Measurements from ENCODE around the gene MYOZ3.

MYOZ3 gene

GRCh38 chr5:150661086-150661485, at the start of gene MYOZ3:
Gene MYOZ3 (plus strand): TSS chr5:150661251. CDS start chr5:150662942, 1,691 bp downstream.
- DNase-seq (ENCODE audit: low read depth): no peak

GRCh38 chr5:150612405-150612804, 48.6 kb upstream of the MYOZ3 start:
- DNase-seq (ENCODE audit: low read depth): no peak

GRCh38 chr5:150612905-150613670, 48.0 kb upstream of the MYOZ3 start:
- no peak for DNase-seq (ENCODE audit: low read depth)

GRCh38 chr5:150613991-150614660, 46.9 kb upstream of the MYOZ3 start:
- DNase-seq (ENCODE audit: low read depth): no peak

- no peak for DNase-seq (ENCODE audit: low read depth)
Measured at GRCh38 chr5:150614661-150615060, 46.4 kb upstream of the MYOZ3 start.

- DNase-seq (ENCODE audit: low read depth): peak; percentile 51
Measured at GRCh38 chr5:150615141-150615699, 45.8 kb upstream of the MYOZ3 start.

- DNase-seq (ENCODE audit: low read depth): no peak
Measured at GRCh38 chr5:150616024-150616470, 45.0 kb upstream of the MYOZ3 start.

- DNase-seq (ENCODE audit: low read depth): no peak
Measured at GRCh38 chr5:150616506-150616905, 44.5 kb upstream of the MYOZ3 start.

- DNase-seq (ENCODE audit: low read depth): no peak
Measured at GRCh38 chr5:150618163-150618562, 42.9 kb upstream of the MYOZ3 start.

GRCh38 chr5:150618588-150619281, 42.3 kb upstream of the MYOZ3 start:
- peak; percentile 39 for DNase-seq (ENCODE audit: low read depth)

- peak; percentile 81 for DNase-seq (ENCODE audit: low read depth)
Measured at GRCh38 chr5:150619359-150620230, 41.5 kb upstream of the MYOZ3 start.

- no peak for DNase-seq (ENCODE audit: low read depth)
Measured at GRCh38 chr5:150621301-150621700, 39.8 kb upstream of the MYOZ3 start.

- DNase-seq (ENCODE audit: low read depth): peak; percentile 47
Measured at GRCh38 chr5:150622157-150622556, 38.9 kb upstream of the MYOZ3 start.

- no peak for DNase-seq (ENCODE audit: low read depth)
Measured at GRCh38 chr5:150623152-150623877, 37.7 kb upstream of the MYOZ3 start.

- no peak for DNase-seq (ENCODE audit: low read depth)
Measured at GRCh38 chr5:150623878-150624216, 37.2 kb upstream of the MYOZ3 start.

- peak; percentile 40 for DNase-seq (ENCODE audit: low read depth)
Measured at GRCh38 chr5:150624334-150625163, 36.5 kb upstream of the MYOZ3 start.

- DNase-seq (ENCODE audit: low read depth): no peak
Measured at GRCh38 chr5:150625164-150625535, 35.9 kb upstream of the MYOZ3 start.

GRCh38 chr5:150625831-150626746, 35.0 kb upstream of the MYOZ3 start:
- DNase-seq (ENCODE audit: low read depth): no peak

- no peak for DNase-seq (ENCODE audit: low read depth)
Measured at GRCh38 chr5:150626853-150627276, 34.2 kb upstream of the MYOZ3 start.

Data from EH (cell line).